ENCODE measurements around the gene NRXN2.

Gene NRXN2

DNA sequence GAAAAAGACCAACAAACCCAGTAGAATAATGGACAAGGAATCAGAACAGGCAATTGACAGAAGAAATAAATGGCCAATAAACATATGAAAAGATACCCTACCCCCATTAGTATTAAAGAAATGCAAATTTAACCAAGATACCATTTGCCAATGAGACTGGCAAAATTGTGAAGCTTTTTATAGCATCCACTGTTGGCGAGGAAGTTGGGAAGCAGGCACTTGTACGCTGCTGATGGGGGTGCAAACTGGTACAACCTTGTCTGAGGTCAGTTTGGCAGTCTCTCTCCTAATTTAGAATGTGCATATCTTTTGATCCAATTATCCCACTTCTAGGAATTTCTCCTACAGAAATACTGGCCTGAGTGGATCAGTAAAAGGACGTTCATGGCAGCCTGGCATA is 8.6 kb upstream of the NRXN2 start:
- H3K4me2 ChIP-seq (ENCODE audit: low read length), result no peak overlapping the region
- H3K27me3 ChIP-seq (ENCODE audit: insufficient read depth, low read length), result no peaks in the 10 kb centered on the region
- H3K36me3 ChIP-seq (ENCODE audit: insufficient read depth, low read length), result peaks cover 5% of the 10 kb centered on the region; the same call in 1 of the 2 replicates
- H3K9me3 ChIP-seq (ENCODE audit: low read length), result no peaks in the 10 kb centered on the region
- no peaks in the 10 kb centered on the region for H3K4me1 ChIP-seq (ENCODE audit: insufficient read depth, low read length, severe bottlenecking)
- no peaks in the 10 kb centered on the region for H3K9me2 ChIP-seq (ENCODE audit: low read depth, low read length)
- TF ChIP-seq, protein P1, sequence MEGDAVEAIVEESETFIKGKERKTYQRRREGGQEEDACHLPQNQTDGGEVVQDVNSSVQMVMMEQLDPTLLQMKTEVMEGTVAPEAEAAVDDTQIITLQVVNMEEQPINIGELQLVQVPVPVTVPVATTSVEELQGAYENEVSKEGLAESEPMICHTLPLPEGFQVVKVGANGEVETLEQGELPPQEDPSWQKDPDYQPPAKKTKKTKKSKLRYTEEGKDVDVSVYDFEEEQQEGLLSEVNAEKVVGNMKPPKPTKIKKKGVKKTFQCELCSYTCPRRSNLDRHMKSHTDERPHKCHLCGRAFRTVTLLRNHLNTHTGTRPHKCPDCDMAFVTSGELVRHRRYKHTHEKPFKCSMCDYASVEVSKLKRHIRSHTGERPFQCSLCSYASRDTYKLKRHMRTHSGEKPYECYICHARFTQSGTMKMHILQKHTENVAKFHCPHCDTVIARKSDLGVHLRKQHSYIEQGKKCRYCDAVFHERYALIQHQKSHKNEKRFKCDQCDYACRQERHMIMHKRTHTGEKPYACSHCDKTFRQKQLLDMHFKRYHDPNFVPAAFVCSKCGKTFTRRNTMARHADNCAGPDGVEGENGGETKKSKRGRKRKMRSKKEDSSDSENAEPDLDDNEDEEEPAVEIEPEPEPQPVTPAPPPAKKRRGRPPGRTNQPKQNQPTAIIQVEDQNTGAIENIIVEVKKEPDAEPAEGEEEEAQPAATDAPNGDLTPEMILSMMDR (IDR thresholded peaks at IDR 0.05; ENCODE audit: low read length), result no peak
- TF ChIP-seq EZH2 (IDR thresholded peaks at IDR 0.05; ENCODE audit: borderline replicate concordance, low read length), result no peak
- H3K4me3 ChIP-seq (ENCODE audit: low read depth, low read length, poor library complexity, severe bottlenecking), result no peak overlapping the region
- no peak overlapping the region for H3K9ac ChIP-seq (ENCODE audit: low read length)
- H3F3A ChIP-seq (ENCODE audit: insufficient read depth, low read length), result no peaks in the 10 kb centered on the region
- no peaks in the 10 kb centered on the region for H3K79me2 ChIP-seq (ENCODE audit: insufficient read depth, low read length)
- H3K27ac ChIP-seq (ENCODE audit: low read depth, low read length, poor library complexity, severe bottlenecking), result no peak overlapping the region
- no peak overlapping the region for H2AFZ ChIP-seq (ENCODE audit: low read length)
- no peaks in the 10 kb centered on the region for H4K20me1 ChIP-seq (ENCODE audit: insufficient read depth, low read length)

DNA sequence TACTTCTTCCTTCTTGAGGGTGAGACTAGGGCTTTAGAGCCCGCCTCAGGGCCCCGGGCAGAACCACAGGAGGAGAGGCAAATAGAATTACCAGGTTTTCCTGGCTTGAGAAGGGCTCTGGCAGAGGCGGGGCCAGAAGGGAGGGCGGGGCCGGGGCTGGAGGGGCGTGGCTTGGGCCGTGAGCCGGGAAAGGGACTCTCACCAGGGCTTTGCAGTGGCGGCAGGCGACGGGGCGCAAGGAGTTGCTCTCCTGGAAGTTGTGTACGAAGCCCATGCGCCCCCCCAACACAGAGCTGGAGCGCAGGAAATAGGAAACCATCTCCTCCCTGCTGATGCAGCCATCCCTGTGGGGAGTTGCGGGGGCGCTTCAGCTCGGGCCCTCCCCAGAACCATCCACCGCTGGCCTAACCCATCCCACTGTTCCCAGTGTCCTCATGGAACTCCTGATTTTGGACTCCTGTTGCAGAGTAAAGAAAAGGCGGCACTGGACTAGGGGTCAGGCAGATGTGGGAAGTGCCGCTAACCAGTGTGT is 6.9 kb upstream of the NRXN2 start:
- Histone ChIP-seq H3K4me3 (ENCODE audit: low read depth, low read length, poor library complexity, severe bottlenecking) (no peak overlapping the region), H3K79me2 (ENCODE audit: insufficient read depth, low read length) (no peaks in the 10 kb centered on the region), H3K9ac (ENCODE audit: low read length) (no peak overlapping the region), H3K27me3 (ENCODE audit: insufficient read depth, low read length) (peaks cover 4% of the 10 kb centered on the region; the same call in 1 of the 2 replicates), H3K4me1 (ENCODE audit: insufficient read depth, low read length, severe bottlenecking) (no peaks in the 10 kb centered on the region), H2AFZ (ENCODE audit: low read length) (no peak overlapping the region), H3K9me3 (ENCODE audit: low read length) (no peaks in the 10 kb centered on the region), H3K27ac (ENCODE audit: low read depth, low read length, poor library complexity, severe bottlenecking) (no peak overlapping the region), H3K4me2 (ENCODE audit: low read length) (no peak overlapping the region), H3K36me3 (ENCODE audit: insufficient read depth, low read length) (0 out of 2 replicates have a peak, but pooled peaks cover 5% of the 10 kb centered on the region), H4K20me1 (ENCODE audit: insufficient read depth, low read length) (no peaks in the 10 kb centered on the region), H3F3A (ENCODE audit: insufficient read depth, low read length) (no peaks in the 10 kb centered on the region), H3K9me2 (ENCODE audit: low read depth, low read length) (no peaks in the 10 kb centered on the region)
- TF ChIP-seq, protein P1 (IDR thresholded peaks at IDR 0.05; ENCODE audit: low read length), result no peak
- TF ChIP-seq EZH2 (IDR thresholded peaks at IDR 0.05; ENCODE audit: borderline replicate concordance, low read length), result no peak

DNA sequence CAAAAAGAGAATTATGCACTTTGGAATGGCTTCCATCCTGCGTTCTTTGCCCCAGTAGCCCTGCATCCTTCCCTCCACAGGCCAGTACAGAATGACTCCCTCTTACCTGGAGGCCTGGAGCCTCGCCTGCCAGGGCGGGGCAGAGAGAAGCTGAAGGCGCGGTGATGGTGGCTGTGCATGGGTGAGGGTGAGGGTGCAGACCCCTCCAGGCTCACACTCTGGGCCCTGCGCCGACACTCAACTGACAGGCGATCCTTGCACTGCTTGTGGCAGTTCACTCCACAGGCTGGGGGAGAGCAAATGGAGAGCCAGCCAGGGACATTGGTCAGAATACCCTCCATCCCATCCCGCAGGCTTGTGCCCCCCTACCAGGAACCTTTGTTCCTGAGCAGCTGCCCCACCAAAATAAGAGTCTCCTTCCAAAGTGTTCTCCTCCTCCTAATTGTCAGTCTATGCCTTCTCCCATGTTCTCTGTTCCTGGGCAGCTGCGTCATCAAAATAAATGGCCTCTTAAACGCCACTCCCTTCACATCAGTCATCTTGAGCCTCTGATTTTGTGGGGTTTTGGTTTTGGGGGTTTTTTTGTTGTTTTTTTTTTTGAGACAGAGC is 5.9 kb upstream of the NRXN2 start:
- Histone ChIP-seq H2AFZ (ENCODE audit: low read length) (no peak overlapping the region), H3K27me3 (ENCODE audit: insufficient read depth, low read length) (peaks cover 4% of the 10 kb centered on the region; the same call in 1 of the 2 replicates), H3K36me3 (ENCODE audit: insufficient read depth, low read length) (0 out of 2 replicates have a peak, but pooled peaks cover 5% of the 10 kb centered on the region)

More for the DNA sequence above, 5.9 kb upstream of the NRXN2 start:
- H3F3A ChIP-seq (ENCODE audit: insufficient read depth, low read length), result no peaks in the 10 kb centered on the region
- H4K20me1 ChIP-seq (ENCODE audit: insufficient read depth, low read length), result no peaks in the 10 kb centered on the region
- H3K9ac ChIP-seq (ENCODE audit: low read length), result no peak overlapping the region
- no peak overlapping the region for H3K4me3 ChIP-seq (ENCODE audit: low read depth, low read length, poor library complexity, severe bottlenecking)
- H3K4me1 ChIP-seq (ENCODE audit: insufficient read depth, low read length, severe bottlenecking), result peaks cover 2% of the 10 kb centered on the region
- H3K9me2 ChIP-seq (ENCODE audit: low read depth, low read length), result no peaks in the 10 kb centered on the region
- no peak overlapping the region for H3K27ac ChIP-seq (ENCODE audit: low read depth, low read length, poor library complexity, severe bottlenecking)
- no peaks in the 10 kb centered on the region for H3K9me3 ChIP-seq (ENCODE audit: low read length)
- H3K4me2 ChIP-seq (ENCODE audit: low read length), result no peak overlapping the region
- TF ChIP-seq, protein P1 (IDR thresholded peaks at IDR 0.05; ENCODE audit: low read length), result no peak
- no peak for TF ChIP-seq EZH2 (IDR thresholded peaks at IDR 0.05; ENCODE audit: borderline replicate concordance, low read length)
- H3K79me2 ChIP-seq (ENCODE audit: insufficient read depth, low read length), result no peaks in the 10 kb centered on the region
